Osteoblast (primary cell): ENCODE data around the gene PRSS50. TPM values are rescaled to one million over a fixed set of nuclear protein-coding genes. Genes with fewer than 3 reads are reported as not detected.

ENCODE experiments used
- DNase-seq: peaks from one replicate; pipeline ENCODE4 v3.0.0; 2011; ENCODE audit warnings: low spot score, mixed read lengths; ENCODE audit not compliant: insufficient read length; ENCODE audit errors: missing footprints
- H2AFZ ChIP-seq: 2 replicates; pipeline ENCODE4 v1.6.0; 2011; ENCODE audit warnings: mild to moderate bottlenecking, low read length
- H3K27ac ChIP-seq: 2 replicates; pipeline ENCODE4 v1.5.1; 2011; ENCODE audit warnings: mild to moderate bottlenecking, low read depth, low read length, moderate library complexity
- H3K27me3 ChIP-seq: 2 replicates; pipeline ENCODE4 v1.6.0; 2012; ENCODE audit warnings: mild to moderate bottlenecking, control low read depth, inconsistent platforms, low read length, moderate library complexity; ENCODE audit not compliant: insufficient read depth
- H3K36me3 ChIP-seq: 2 replicates; pipeline ENCODE4 v1.5.1; 2011; ENCODE audit warnings: mild to moderate bottlenecking, low read length, control low read depth, moderate library complexity; ENCODE audit not compliant: insufficient read depth
- H3K4me1 ChIP-seq: 2 replicates; pipeline ENCODE4 v1.5.1; 2011; ENCODE audit warnings: mild to moderate bottlenecking, low read length, control low read depth, moderate library complexity; ENCODE audit not compliant: insufficient read depth
- H3K4me2 ChIP-seq: 2 replicates; pipeline ENCODE4 v1.6.0; 2011; ENCODE audit warnings: mild to moderate bottlenecking, low read length; ENCODE audit not compliant: insufficient read depth
- H3K4me3 ChIP-seq: fragments of 200-600 bp; sonication (generic); 3 replicates; pipeline ENCODE4 v1.5.1; 2012; ENCODE audit warnings: mild to moderate bottlenecking, low read length, inconsistent platforms; ENCODE audit not compliant: insufficient read depth
- H3K79me2 ChIP-seq: 2 replicates; pipeline ENCODE4 v1.6.0; 2012; ENCODE audit warnings: mild to moderate bottlenecking, low read length, control low read depth, inconsistent platforms; ENCODE audit not compliant: insufficient read depth
- H3K9me3 ChIP-seq: 2 replicates; pipeline ENCODE4 v1.5.1; 2011; ENCODE audit warnings: low read depth, low read length, control low read depth
- H4K20me1 ChIP-seq: 2 replicates; pipeline ENCODE4 v1.6.0; 2012; ENCODE audit warnings: mild to moderate bottlenecking, low read length, control low read depth; ENCODE audit not compliant: insufficient read depth
- CTCF ChIP-seq: IDR thresholded peaks from 2 replicates; pipeline ENCODE4 v1.5.1; 2011; ENCODE audit warnings: mild to moderate bottlenecking, low read depth, low read length, moderate library complexity; ENCODE audit errors: extremely low read depth
- total RNA-seq: library from RNA; depleted of rRNA; stranded (reverse); fragments of >200 nt; gene quantifications from 2 replicates; pipeline ENCODE4 v1.2.3, GENCODE V29; 2012

Gene PRSS50
- total RNA-seq, 1 donor: not detected

GRCh38 chr3:46675426-46675825, 42.2 kb downstream of the PRSS50 start:
- Histone ChIP-seq H3K27me3 (no peaks in the 10 kb centered on the region), H3K4me2 (no peak overlapping the region)

GRCh38 chr3:46674031-46674845, 43.4 kb downstream of the PRSS50 start:
- Histone ChIP-seq H3K4me2 (no peak overlapping the region), H3K79me2 (no peaks in the 10 kb centered on the region), H2AFZ (no peak overlapping the region), H3K4me3 (no peak overlapping the region), H3K36me3 (no peaks in the 10 kb centered on the region), H3K4me1 (no peaks in the 10 kb centered on the region), H3K27me3 (no peaks in the 10 kb centered on the region), H3K27ac (no peak overlapping the region), H4K20me1 (no peaks in the 10 kb centered on the region), H3K9me3 (no peaks in the 10 kb centered on the region)
- peak; percentile 76 for DNase-seq
- peak; percentile 33 for TF ChIP-seq CTCF

More at GRCh38 chr3:46675426-46675825, 42.2 kb downstream of the PRSS50 start:
- Histone ChIP-seq H3K27ac (no peak overlapping the region), H3K4me3 (no peak overlapping the region), H3K9me3 (no peaks in the 10 kb centered on the region), H3K79me2 (no peaks in the 10 kb centered on the region), H3K4me1 (no peaks in the 10 kb centered on the region), H3K36me3 (no peaks in the 10 kb centered on the region), H2AFZ (no peak overlapping the region), H4K20me1 (no peaks in the 10 kb centered on the region)
- no peak for TF ChIP-seq CTCF
- DNase-seq: peak; percentile 62

- H3K4me3 ChIP-seq: no peak overlapping the region
- peak; percentile 77 for DNase-seq
- no peak overlapping the region for H2AFZ ChIP-seq
- no peaks in the 10 kb centered on the region for H3K9me3 ChIP-seq
- no peaks in the 10 kb centered on the region for H3K36me3 ChIP-seq
- H3K27ac ChIP-seq: no peak overlapping the region
- no peaks in the 10 kb centered on the region for H4K20me1 ChIP-seq
- H3K79me2 ChIP-seq: no peaks in the 10 kb centered on the region
- H3K4me2 ChIP-seq: no peak overlapping the region
- H3K27me3 ChIP-seq: no peaks in the 10 kb centered on the region
- H3K4me1 ChIP-seq: no peaks in the 10 kb centered on the region
- TF ChIP-seq CTCF: no peak
Measured at GRCh38 chr3:46673151-46674030, 44.3 kb downstream of the PRSS50 start.

- Histone ChIP-seq H3K79me2 (no peaks in the 10 kb centered on the region), H4K20me1 (no peaks in the 10 kb centered on the region), H3K4me2 (no peak overlapping the region), H2AFZ (no peak overlapping the region), H3K27me3 (no peaks in the 10 kb centered on the region), H3K4me1 (no peaks in the 10 kb centered on the region), H3K4me3 (no peak overlapping the region), H3K27ac (no peak overlapping the region), H3K36me3 (no peaks in the 10 kb centered on the region), H3K9me3 (no peaks in the 10 kb centered on the region)
- DNase-seq: peak; percentile 61
- no peak for TF ChIP-seq CTCF
Measured at GRCh38 chr3:46672349-46672695, 45.3 kb downstream of the PRSS50 start.
